Panc1 (cell line): Measurements from ENCODE around the gene MAD1L1. TPM values are rescaled to one million over a fixed set of nuclear protein-coding genes. Genes with fewer than 3 reads are reported as not detected.

Experiments
- ATAC-seq: fragments of 200-7000 bp; cut with Tn5 transposase; 2 replicates; pipeline ENCODE4 v1.9.1; 2020; ENCODE audit warnings: mild to moderate bottlenecking, moderate library complexity
- BruUV-seq: library from RNA; stranded (reverse); fragments of 400-500 nt; replicated peaks from 2 replicates; lab custom pipeline; 2021; lab: Mats Ljungman, UMichigan
- CTCF ChIA-PET: fragments of 300-600 bp; sonication (Branson Sonifier 250); formaldehyde crosslinking; loops from one replicate; lab custom pipeline; 2022; ENCODE audit warnings: antibody characterized with exemption; lab: Charles Lee
- POLR2A ChIA-PET: fragments of 300-600 bp; sonication (Branson Sonifier 250); formaldehyde crosslinking; loops from one replicate; lab custom pipeline; 2022; ENCODE audit warnings: antibody characterized with exemption; lab: Charles Lee
- DNase-seq: peaks from one replicate; pipeline ENCODE4 v3.0.0-alpha.2; 2010; ENCODE audit warnings: low read depth, low spot score
- H3K27ac ChIP-seq: 2 replicates; pipeline ENCODE4 v1.5.1; 2011; ENCODE audit warnings: mild to moderate bottlenecking, low read length, inconsistent platforms
- H3K27me3 ChIP-seq: fragments of 200-500 bp; sonication (Bioruptor generic); 2 replicates; pipeline ENCODE4 v1.6.0; 2014; ENCODE audit warnings: low read length, inconsistent platforms; ENCODE audit not compliant: control insufficient read depth, insufficient read depth
- H3K36me3 ChIP-seq: fragments of 200-500 bp; sonication (Bioruptor generic); 2 replicates; pipeline ENCODE4 v1.5.1; 2014; ENCODE audit warnings: inconsistent platforms, mild to moderate bottlenecking, low read length, moderate library complexity; ENCODE audit not compliant: control insufficient read depth, insufficient read depth
- H3K4me1 ChIP-seq: 2 replicates; pipeline ENCODE4 v1.5.1; 2011; ENCODE audit warnings: inconsistent platforms, mild to moderate bottlenecking, low read length, moderate library complexity; ENCODE audit not compliant: control insufficient read depth, insufficient read depth
- H3K4me3 ChIP-seq, 2 experiments: 2 replicates each; pipeline ENCODE4 v1.5.1; 2011 to 2012; ENCODE audit warnings: low read depth in 2 of 2, low read length in 2 of 2, mild to moderate bottlenecking in 2 of 2, inconsistent platforms in 1 of 2, moderate library complexity in 1 of 2
- H3K9me3 ChIP-seq: fragments of 200-500 bp; sonication (Bioruptor generic); 2 replicates; pipeline ENCODE4 v1.5.1; 2014; ENCODE audit warnings: low read depth, mild to moderate bottlenecking, inconsistent platforms, low read length, moderate library complexity; ENCODE audit not compliant: control insufficient read depth, insufficient read depth
- CTCF ChIP-seq: fragments of 450-650 bp; IDR thresholded peaks from 2 replicates; pipeline ENCODE4 v1.5.1; 2017; ENCODE audit warnings: mild to moderate bottlenecking
- POLR2AphosphoS5 ChIP-seq: IDR thresholded peaks from 2 replicates; pipeline ENCODE4 v1.6.1; 2012; ENCODE audit warnings: mild to moderate bottlenecking, low read depth, low read length, moderate library complexity
- SIN3A ChIP-seq: IDR thresholded peaks from 2 replicates; pipeline ENCODE4 v1.6.1; 2012; ENCODE audit warnings: low read depth, mild to moderate bottlenecking, low read length, moderate library complexity, borderline replicate concordance; ENCODE audit not compliant: insufficient read depth
- TCF7L2 ChIP-seq: IDR thresholded peaks from 2 replicates; pipeline ENCODE4 v1.6.1; 2011; ENCODE audit warnings: mild to moderate bottlenecking, low read depth, low read length, inconsistent platforms
- in situ Hi-C: cut with HindIII; loops from 2 replicates; pipeline ENCODE4 v1.10.0; 2016; ENCODE audit warnings: low sequenced_read_pairs, low pct_unique_long_range_greater_than_20kb
- intact Hi-C: fragments of 100-400 bp; cut with micrococcal nuclease; formaldehyde crosslinking; loops from one replicate; pipeline ENCODE4 v1.10.0; 2022; ENCODE audit not compliant: unreplicated experiment
- total RNA-seq: library from RNA; stranded (reverse); gene quantifications from one replicate; pipeline ENCODE4 v1.2.1, GENCODE V29; 2021; ENCODE audit not compliant: unreplicated experiment
- TF ChIP-seq, protein P1 (sequence below), 2 experiments: IDR thresholded peaks; 2 replicates each; pipeline ENCODE4 v1.6.1; 2011 to 2012; ENCODE audit warnings: low read depth in 2 of 2, control low read depth in 1 of 2, low read length in 1 of 2, mild to moderate bottlenecking in 1 of 2, moderate library complexity in 1 of 2; ENCODE audit not compliant: insufficient read depth in 1 of 2

Gene MAD1L1
- total RNA-seq, 1 experiment from 2014 or later: 70.8 TPM

DNA sequence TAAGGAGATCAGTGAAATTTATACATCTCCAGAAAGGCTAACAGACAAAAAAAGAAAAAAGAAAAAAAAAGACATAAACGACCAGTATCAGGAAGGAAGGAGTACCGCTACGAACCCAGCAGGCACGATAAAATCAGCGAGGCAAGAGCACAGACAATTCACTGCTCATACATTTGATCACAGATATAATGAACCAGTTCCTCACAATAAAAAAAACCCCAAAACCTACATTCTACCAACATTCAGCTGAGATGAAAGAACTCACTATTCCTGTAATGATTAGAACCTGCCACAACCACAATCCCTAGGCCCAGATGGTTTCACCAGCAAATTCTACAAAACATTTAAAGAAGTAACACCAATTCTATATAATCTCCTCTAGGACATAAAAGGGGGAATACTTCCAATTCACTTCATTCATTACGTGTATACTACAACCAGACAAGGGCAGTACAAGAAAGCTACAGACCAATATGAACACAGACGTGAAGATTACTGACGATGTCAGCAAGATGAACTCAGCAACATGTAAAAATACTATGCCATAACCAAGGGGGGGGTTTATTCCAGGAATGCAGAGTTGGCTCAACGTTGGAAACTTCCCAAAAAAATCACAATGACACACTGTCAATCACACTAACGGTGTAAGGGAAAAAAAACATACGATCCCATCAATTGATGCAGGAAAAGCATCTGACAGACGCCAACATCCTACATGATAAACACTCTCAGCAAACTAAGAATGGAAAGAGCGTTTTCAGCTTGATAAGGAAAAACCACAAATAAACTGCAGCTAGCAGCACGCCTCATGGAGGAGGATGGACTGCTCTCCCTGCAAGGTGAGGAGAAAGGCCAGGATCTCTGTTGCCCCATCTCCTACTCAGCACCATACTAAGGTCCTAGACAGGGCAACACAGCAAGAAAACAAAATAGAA is 306.5 kb downstream of the MAD1L1 start:
- Histone ChIP-seq H3K9me3 (no peaks in the 10 kb centered on the region), H3K4me1 (no peaks in the 10 kb centered on the region), H3K4me3 (no peak overlapping the region), H3K27ac (no peak overlapping the region), H3K27me3 (no peaks in the 10 kb centered on the region), H3K36me3 (no peaks in the 10 kb centered on the region)
- in situ Hi-C loops: no loop called here
- CTCF ChIA-PET: no interaction called here
- TF ChIP-seq SIN3A: no peak
- TF ChIP-seq CTCF: no peak
- TF ChIP-seq TCF7L2: no peak
- no peak for TF ChIP-seq POLR2AphosphoS5
- TF ChIP-seq, protein P1, sequence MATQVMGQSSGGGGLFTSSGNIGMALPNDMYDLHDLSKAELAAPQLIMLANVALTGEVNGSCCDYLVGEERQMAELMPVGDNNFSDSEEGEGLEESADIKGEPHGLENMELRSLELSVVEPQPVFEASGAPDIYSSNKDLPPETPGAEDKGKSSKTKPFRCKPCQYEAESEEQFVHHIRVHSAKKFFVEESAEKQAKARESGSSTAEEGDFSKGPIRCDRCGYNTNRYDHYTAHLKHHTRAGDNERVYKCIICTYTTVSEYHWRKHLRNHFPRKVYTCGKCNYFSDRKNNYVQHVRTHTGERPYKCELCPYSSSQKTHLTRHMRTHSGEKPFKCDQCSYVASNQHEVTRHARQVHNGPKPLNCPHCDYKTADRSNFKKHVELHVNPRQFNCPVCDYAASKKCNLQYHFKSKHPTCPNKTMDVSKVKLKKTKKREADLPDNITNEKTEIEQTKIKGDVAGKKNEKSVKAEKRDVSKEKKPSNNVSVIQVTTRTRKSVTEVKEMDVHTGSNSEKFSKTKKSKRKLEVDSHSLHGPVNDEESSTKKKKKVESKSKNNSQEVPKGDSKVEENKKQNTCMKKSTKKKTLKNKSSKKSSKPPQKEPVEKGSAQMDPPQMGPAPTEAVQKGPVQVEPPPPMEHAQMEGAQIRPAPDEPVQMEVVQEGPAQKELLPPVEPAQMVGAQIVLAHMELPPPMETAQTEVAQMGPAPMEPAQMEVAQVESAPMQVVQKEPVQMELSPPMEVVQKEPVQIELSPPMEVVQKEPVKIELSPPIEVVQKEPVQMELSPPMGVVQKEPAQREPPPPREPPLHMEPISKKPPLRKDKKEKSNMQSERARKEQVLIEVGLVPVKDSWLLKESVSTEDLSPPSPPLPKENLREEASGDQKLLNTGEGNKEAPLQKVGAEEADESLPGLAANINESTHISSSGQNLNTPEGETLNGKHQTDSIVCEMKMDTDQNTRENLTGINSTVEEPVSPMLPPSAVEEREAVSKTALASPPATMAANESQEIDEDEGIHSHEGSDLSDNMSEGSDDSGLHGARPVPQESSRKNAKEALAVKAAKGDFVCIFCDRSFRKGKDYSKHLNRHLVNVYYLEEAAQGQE (IDR thresholded peaks at IDR 0.05; ENCODE audit: insufficient read depth in 1 of 2, low read depth in 2 of 2, low read length in 1 of 2): no peak
- POLR2A ChIA-PET: interaction anchor here (0.5 kb wide), 1 partner anchor 82 kb away, joined by 3 read pairs; no protein-coding TSS in a partner anchor
- BruUV-seq: no TSS peak
- intact Hi-C loops: no loop called here
- ATAC-seq: no peak
- no peak for DNase-seq

DNA sequence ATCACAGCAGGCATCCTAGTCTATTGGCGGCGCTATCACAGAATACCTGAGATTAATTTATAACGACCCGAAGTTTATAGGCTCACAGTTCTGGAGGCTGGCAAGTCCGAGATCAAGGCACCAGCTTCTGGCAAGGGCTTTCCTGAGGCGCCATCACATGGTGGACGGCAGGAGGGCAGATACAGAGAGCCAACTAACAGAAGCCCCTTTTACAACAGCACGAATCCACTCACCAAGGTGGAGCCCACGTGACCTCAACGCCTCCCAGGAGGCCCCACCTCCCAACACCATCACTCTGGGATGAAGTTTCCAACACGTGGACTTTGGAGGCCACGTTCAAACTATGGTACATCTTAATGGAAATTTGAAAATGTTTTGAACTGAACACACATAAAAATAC is 307.4 kb downstream of the MAD1L1 start:
- POLR2A ChIA-PET: no interaction called here
- Histone ChIP-seq H3K4me3 (no peak overlapping the region), H3K27ac (no peak overlapping the region), H3K9me3 (no peaks in the 10 kb centered on the region), H3K27me3 (no peaks in the 10 kb centered on the region), H3K36me3 (no peaks in the 10 kb centered on the region), H3K4me1 (no peaks in the 10 kb centered on the region)
- no peak for DNase-seq
- BruUV-seq: no TSS peak
- intact Hi-C loops: no loop called here
- CTCF ChIA-PET: no interaction called here
- in situ Hi-C loops: no loop called here
- no peak for ATAC-seq
- TF ChIP-seq CTCF (no peak), SIN3A (no peak), POLR2AphosphoS5 (no peak), TCF7L2 (no peak)
- TF ChIP-seq, protein P1 (IDR thresholded peaks at IDR 0.05; ENCODE audit: insufficient read depth in 1 of 2, low read depth in 2 of 2, low read length in 1 of 2): no peak
